HepG2 (cell line): ENCODE measurements around the gene SLFN12. TPM values are rescaled to one million over a fixed set of nuclear protein-coding genes. Genes with fewer than 3 reads are reported as not detected.
"Not testable (repeated sequence)": the region's sequence is repeated elsewhere in the genome, so short reads cannot be mapped to it uniquely, and the experiment has no call there.

Experiments
- ATAC-seq: fragments of 200-7000 bp; cut with Tn5 transposase; 3 replicates; pipeline ENCODE4 v1.9.1; 2020; ENCODE audit warnings: mild to moderate bottlenecking, moderate library complexity
- BruUV-seq: library from RNA; stranded (reverse); fragments of 400-500 nt; replicated peaks from 2 replicates; lab custom pipeline; 2021; lab: Mats Ljungman, UMichigan
- CTCF ChIA-PET: fragments of 300-600 bp; formaldehyde crosslinking; extraction: SDS; loops from one replicate; lab custom pipeline; 2021; ENCODE audit warnings: low total read pairs, inconsistent platforms, low intra/inter-chr PET ratio; lab: Yijun Ruan, JAX
- POLR2A ChIA-PET: fragments of 350-600 bp; sonication (Branson Sonifier 250); formaldehyde crosslinking; loops from one replicate; lab custom pipeline; 2020; ENCODE audit warnings: antibody characterized with exemption, inconsistent platforms; lab: Yijun Ruan, JAX
- DNase-seq: peaks from one replicate; pipeline ENCODE4 v3.0.0-alpha.2; 2015; ENCODE audit warnings: low spot score
- FAIRE-seq: peaks from 3 replicates; lab custom pipeline; 2011; peaks lifted over from hg19 to GRCh38; lab: Jason Lieb, UNC
- H2AFZ ChIP-seq: one replicate; pipeline ENCODE4 v1.6.1; 2011; ENCODE audit warnings: low read length, inconsistent platforms
- H3K27ac ChIP-seq: fragments of 300-600 bp; 3 replicates; pipeline ENCODE4 v1.8.0; 2011; ENCODE audit warnings: mixed run types, mild to moderate bottlenecking, mixed read lengths, low read length, inconsistent platforms; ENCODE audit not compliant: insufficient read depth; ENCODE audit errors: extremely low read length
- H3K27me3 ChIP-seq, 2 experiments: fragments of 200-600 bp in 1 of 2; 2 replicates in 1 of 2; 3 replicates in 1 of 2; pipeline versions ENCODE4 v1.6.0 to v1.8.0; 2011; ENCODE audit warnings: low read length in 2 of 2, mild to moderate bottlenecking in 2 of 2, moderate library complexity in 2 of 2, inconsistent platforms in 1 of 2; ENCODE audit not compliant: insufficient read depth in 2 of 2, control insufficient read depth in 1 of 2
- H3K36me3 ChIP-seq, 2 experiments: fragments of 200-600 bp in 1 of 2; replicated peaks in 1 of 2; 2 replicates in 1 of 2; 3 replicates in 1 of 2; pipeline versions ENCODE4 v1.5.1 to v1.8.0; 2011; ENCODE audit warnings: low read length in 2 of 2, inconsistent platforms in 1 of 2; ENCODE audit not compliant: insufficient read depth in 2 of 2, control insufficient read depth in 1 of 2
- H3K4me1 ChIP-seq: 2 replicates; pipeline ENCODE4 v1.5.1; 2012; ENCODE audit warnings: low read length, inconsistent platforms; ENCODE audit not compliant: insufficient read depth
- H3K4me2 ChIP-seq: 2 replicates; pipeline ENCODE4 v1.6.0; 2011; ENCODE audit warnings: low read depth, low read length, inconsistent platforms
- H3K4me3 ChIP-seq, 3 experiments: fragments of 200-600 bp in 1 of 3; sonication (generic), shearing (Covaris generic) in 1 of 3; replicated peaks in 1 of 3; 2 replicates each; pipeline ENCODE4 v1.5.1; 2011 to 2016; ENCODE audit warnings: low read length in 3 of 3, inconsistent platforms in 2 of 3, low read depth in 2 of 3, mild to moderate bottlenecking in 2 of 3, control low read depth in 1 of 3, mixed read lengths in 1 of 3; ENCODE audit not compliant: insufficient read depth in 1 of 3
- H3K79me2 ChIP-seq: one replicate; pipeline ENCODE4 v1.6.1; 2011; ENCODE audit warnings: low read length, inconsistent platforms; ENCODE audit not compliant: insufficient read depth
- H3K9ac ChIP-seq: 2 replicates; pipeline ENCODE4 v1.6.0; 2011; ENCODE audit warnings: mild to moderate bottlenecking, low read depth, low read length, inconsistent platforms; ENCODE audit not compliant: insufficient read depth
- H3K9me3 ChIP-seq: 2 replicates; pipeline ENCODE4 v1.5.1; 2012; ENCODE audit warnings: mild to moderate bottlenecking, low read length
- H4K20me1 ChIP-seq: 2 replicates; pipeline ENCODE4 v1.6.0; 2011; ENCODE audit warnings: inconsistent platforms, mild to moderate bottlenecking, low read length, moderate library complexity; ENCODE audit not compliant: insufficient read depth
- GATA4 ChIP-seq: sonication (generic); IDR thresholded peaks from 2 replicates; pipeline ENCODE4 v1.6.1; 2016; ENCODE audit warnings: antibody characterized with exemption, low read depth, borderline replicate concordance
- MAFK ChIP-seq, 2 experiments: IDR thresholded peaks in 1 of 2; conservative IDR thresholded peaks in 1 of 2; 2 replicates each; pipeline ENCODE4 v1.6.1; 2011; ENCODE audit warnings: improper control_type of control experiment in 2 of 2, low read length in 2 of 2
- ZNF879 ChIP-seq: sonication (generic); formaldehyde crosslinking; IDR thresholded peaks from 2 replicates; pipeline ENCODE4 v1.8.1; 2023; ENCODE audit warnings: missing genetic modification reagents
- WGBS: methylation state at CpG from one replicate; pipeline ENCODE4 v1.1.6; 2017; ENCODE audit warnings: low lambda C conversion rate; 5-methylcytosine and 5-hydroxymethylcytosine counted together
- in situ Hi-C: cut with HindIII; loops from 2 replicates; pipeline ENCODE4 v1.10.0; 2017; ENCODE audit warnings: low pct_unique_long_range_greater_than_20kb; ENCODE audit not compliant: extremely low pct_ligation_motif_present
- intact Hi-C: fragments of 100-400 bp; cut with micrococcal nuclease; formaldehyde crosslinking; loops from one replicate; pipeline ENCODE4 v1.10.0; 2022; ENCODE audit not compliant: unreplicated experiment
- polyA plus RNA-seq, 8 experiments: library from polyadenylated mRNA; depleted of rRNA in 3 of 8; stranded (reverse) in 7 of 8; unstranded in 1 of 8; fragments of >200 nt; fragmentation: Illumina TruSeq in 4 of 8; extraction: Trizol in 4 of 8; gene quantifications; 2 replicates each; pipeline versions ENCODE4 v1.2.1 to v1.2.3, GENCODE V29; 2011 to 2016; ENCODE audit warnings: low read depth in 4 of 8, missing spikeins in 1 of 8, mixed read lengths in 1 of 8; ENCODE audit not compliant: insufficient read depth in 1 of 8
- total RNA-seq, 5 experiments: library from RNA; depleted of rRNA; stranded (reverse); fragments of >200 nt; fragmentation: Illumina TruSeq; extraction: Trizol; gene quantifications; 2 replicates each; pipeline ENCODE4 v1.2.3, GENCODE V29; 2016; ENCODE audit warnings: low read depth in 1 of 5

SLFN12 gene
- total and polyA plus RNA-seq, 2 of the 13 experiments (the other 11 are each of a cell fraction or from before 2014, with no cell fraction given) = 0.13 TPM; not detected in 1

DNA sequence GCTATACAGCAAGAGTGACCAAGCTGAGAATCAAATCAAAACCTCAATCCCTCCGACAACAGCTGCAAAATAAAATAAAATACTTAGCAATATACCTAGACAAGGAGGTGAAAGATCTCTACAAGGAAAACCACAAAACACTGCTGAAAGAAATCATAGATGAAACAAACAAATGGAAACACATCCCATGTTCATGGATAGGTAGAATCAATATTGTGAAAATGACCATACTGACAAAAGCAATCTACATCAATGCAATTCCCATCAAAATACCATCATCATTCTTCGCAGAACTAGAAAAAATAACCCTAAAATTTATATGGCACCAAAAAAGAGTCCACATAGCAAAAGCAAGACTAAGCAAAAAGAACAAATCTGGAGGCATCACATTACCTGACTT, 17.6 kb downstream of the SLFN12 start:
- in situ Hi-C loops, intact Hi-C loops, H3K36me3 ChIP-seq, H3K27me3 ChIP-seq, H3K9me3 ChIP-seq, H3K4me1 ChIP-seq, CTCF ChIA-PET, BruUV-seq, ATAC-seq, H3K4me3 ChIP-seq, H3K27ac ChIP-seq, POLR2A ChIA-PET, FAIRE-seq, H4K20me1 ChIP-seq, DNase-seq, H3K9ac ChIP-seq, H3K4me2 ChIP-seq, H3K79me2 ChIP-seq, H2AFZ ChIP-seq: not testable (repeated sequence)
- WGBS = 0% methylated on average over 2 of the region's 2 CpGs

DNA sequence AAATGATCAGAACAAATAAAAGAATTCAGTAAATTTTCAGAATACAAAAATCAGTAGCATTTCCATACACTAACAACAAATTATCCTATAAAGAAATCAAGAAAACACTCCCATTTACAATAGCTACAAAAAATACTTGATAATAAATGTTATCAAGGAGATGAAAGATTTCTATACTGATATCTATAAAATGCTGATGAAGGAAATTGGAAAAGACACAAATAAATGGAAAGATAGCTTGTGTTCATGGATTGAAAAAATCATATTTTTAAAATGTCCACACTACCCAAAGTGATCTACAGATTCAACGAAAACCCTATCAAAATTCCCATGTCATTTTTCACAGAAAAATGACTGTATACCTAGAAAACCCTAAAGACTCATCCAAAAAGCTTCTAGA, 18.1 kb downstream of the SLFN12 start:
- ChIA-PET POLR2A (no interaction called here), CTCF (no interaction called here)
- H3K79me2 ChIP-seq = no peaks in the 10 kb centered on the region
- DNase-seq (no peak), FAIRE-seq (no peak), ATAC-seq (no peak)
- no TSS peak for BruUV-seq
- intact Hi-C loops (no loop called here), in situ Hi-C loops (no loop called here)
- H3K4me1 ChIP-seq = no peaks in the 10 kb centered on the region
- no peaks in the 10 kb centered on the region; a peak in 1 of 5 replicates for H3K27me3 ChIP-seq
- no peak overlapping the region for H3K9ac ChIP-seq
- no peak overlapping the region for H3K4me2 ChIP-seq
- no peaks in the 10 kb centered on the region for H3K9me3 ChIP-seq
- no peak overlapping the region for H3K27ac ChIP-seq
- H2AFZ ChIP-seq = no peak overlapping the region
- no peak overlapping the region for H3K4me3 ChIP-seq
- TF ChIP-seq ZNF879 (CRISPR knock-in tag) = no peak
- TF ChIP-seq MAFK (conservative IDR thresholded peaks at IDR 0.05 in 1 of 2, IDR thresholded peaks at IDR 0.05 in 1 of 2; ENCODE audit: low read length in 2 of 2) = peak; percentile 30 to 37; a peak in 2 of 4 replicates
- TF ChIP-seq GATA4 = no peak
- 0% methylated on average over 1 of the region's 1 CpG for WGBS
- no peaks in the 10 kb centered on the region for H4K20me1 ChIP-seq
- no peaks in the 10 kb centered on the region for H3K36me3 ChIP-seq
